ENCODE data around the gene FOSL2. TPM values are rescaled to one million over a fixed set of nuclear protein-coding genes. Genes with fewer than 3 reads are reported as not detected.

Gene FOSL2
- total RNA-seq, 1 experiment from 2014 or later, result 12.2 TPM

GRCh38 chr2:28375742-28376631 lies 16.7 kb upstream of the FOSL2 start:
- Histone ChIP-seq H3K36me3 (ENCODE audit: insufficient read depth, low read length, poor library complexity, severe bottlenecking) (no peaks in the 10 kb centered on the region), H3K27me3 (replicated peaks; ENCODE audit: insufficient read depth, low read depth, low read length, poor library complexity) (no peaks in the 10 kb centered on the region), H3K4me1 (ENCODE audit: insufficient read depth, low read length, poor library complexity, severe bottlenecking) (no peaks in the 10 kb centered on the region), H3K27ac (ENCODE audit: low read depth, low read length, poor library complexity, severe bottlenecking) (no peak overlapping the region), H3K4me3 (ENCODE audit: low read depth, low read length, poor library complexity, severe bottlenecking) (no peak overlapping the region), H3K9me3 (ENCODE audit: low read depth, low read length, poor library complexity, severe bottlenecking) (no peaks in the 10 kb centered on the region)
- no TSS peak for BruUV-seq (replicated peaks)
- intact Hi-C loops (cut with micrococcal nuclease; ENCODE audit: unreplicated experiment), result no loop called here
- ChIA-PET POLR2A (ENCODE audit: low non-redundant PET) (no interaction called here), CTCF (no interaction called here)
- no peak for DNase-seq (ENCODE audit: low spot score)
- TF ChIP-seq, protein P1, sequence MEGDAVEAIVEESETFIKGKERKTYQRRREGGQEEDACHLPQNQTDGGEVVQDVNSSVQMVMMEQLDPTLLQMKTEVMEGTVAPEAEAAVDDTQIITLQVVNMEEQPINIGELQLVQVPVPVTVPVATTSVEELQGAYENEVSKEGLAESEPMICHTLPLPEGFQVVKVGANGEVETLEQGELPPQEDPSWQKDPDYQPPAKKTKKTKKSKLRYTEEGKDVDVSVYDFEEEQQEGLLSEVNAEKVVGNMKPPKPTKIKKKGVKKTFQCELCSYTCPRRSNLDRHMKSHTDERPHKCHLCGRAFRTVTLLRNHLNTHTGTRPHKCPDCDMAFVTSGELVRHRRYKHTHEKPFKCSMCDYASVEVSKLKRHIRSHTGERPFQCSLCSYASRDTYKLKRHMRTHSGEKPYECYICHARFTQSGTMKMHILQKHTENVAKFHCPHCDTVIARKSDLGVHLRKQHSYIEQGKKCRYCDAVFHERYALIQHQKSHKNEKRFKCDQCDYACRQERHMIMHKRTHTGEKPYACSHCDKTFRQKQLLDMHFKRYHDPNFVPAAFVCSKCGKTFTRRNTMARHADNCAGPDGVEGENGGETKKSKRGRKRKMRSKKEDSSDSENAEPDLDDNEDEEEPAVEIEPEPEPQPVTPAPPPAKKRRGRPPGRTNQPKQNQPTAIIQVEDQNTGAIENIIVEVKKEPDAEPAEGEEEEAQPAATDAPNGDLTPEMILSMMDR (conservative IDR thresholded peaks at IDR 0.05; ENCODE audit: low read depth, low read length), result no peak
- TF ChIP-seq EZH2 (IDR thresholded peaks at IDR 0.05; ENCODE audit: borderline replicate concordance, low read depth, low read length, poor library complexity, severe bottlenecking), result no peak

DNA sequence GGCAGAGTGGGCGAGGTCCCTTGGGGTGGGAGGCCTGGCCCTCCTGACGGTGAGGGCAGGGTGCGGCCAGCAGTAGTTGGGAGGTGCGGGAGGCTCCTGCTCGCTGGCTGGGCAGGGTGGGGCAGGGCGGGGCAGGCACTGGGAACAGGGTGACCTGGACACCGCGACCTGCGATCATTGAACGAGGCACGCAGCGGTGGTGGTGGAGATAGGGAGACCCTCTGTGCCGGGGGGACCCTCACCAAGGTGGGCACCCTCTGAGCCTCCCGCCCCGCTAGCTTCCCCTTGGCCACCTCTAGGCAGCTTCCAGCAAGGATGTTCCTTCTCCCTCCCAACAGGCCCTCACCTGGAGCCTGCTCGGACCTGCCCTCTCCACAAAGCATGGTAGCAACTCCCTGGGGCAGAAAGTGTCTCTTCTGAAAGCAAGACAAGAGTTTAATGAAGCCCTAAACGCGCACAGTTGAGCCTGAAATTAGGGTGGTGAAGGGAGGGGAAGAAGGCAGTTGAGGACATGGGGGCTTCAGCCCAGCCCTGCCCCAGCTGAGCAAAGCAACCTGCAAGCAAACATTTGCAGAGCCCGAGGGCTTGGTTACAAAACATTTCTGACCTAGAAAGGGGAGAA lies 15.4 kb upstream of the FOSL2 start:
- no peak for DNase-seq (ENCODE audit: low spot score)
- H3K4me3 ChIP-seq (ENCODE audit: low read depth, low read length, poor library complexity, severe bottlenecking), result no peak overlapping the region
- no peaks in the 10 kb centered on the region for H3K36me3 ChIP-seq (ENCODE audit: insufficient read depth, low read length, poor library complexity, severe bottlenecking)
- H3K27me3 ChIP-seq (replicated peaks; ENCODE audit: insufficient read depth, low read depth, low read length, poor library complexity), result no peaks in the 10 kb centered on the region
- H3K9me3 ChIP-seq (ENCODE audit: low read depth, low read length, poor library complexity, severe bottlenecking), result no peaks in the 10 kb centered on the region
- no peaks in the 10 kb centered on the region for H3K4me1 ChIP-seq (ENCODE audit: insufficient read depth, low read length, poor library complexity, severe bottlenecking)
- ChIA-PET CTCF (no interaction called here), POLR2A (ENCODE audit: low non-redundant PET) (no interaction called here)
- BruUV-seq (replicated peaks), result no TSS peak
- no peak overlapping the region for H3K27ac ChIP-seq (ENCODE audit: low read depth, low read length, poor library complexity, severe bottlenecking)
- TF ChIP-seq EZH2 (IDR thresholded peaks at IDR 0.05; ENCODE audit: borderline replicate concordance, low read depth, low read length, poor library complexity, severe bottlenecking), result no peak
- TF ChIP-seq, protein P1 (conservative IDR thresholded peaks at IDR 0.05; ENCODE audit: low read depth, low read length), result no peak
- intact Hi-C loops (cut with micrococcal nuclease; ENCODE audit: unreplicated experiment), result no loop called here

DNA sequence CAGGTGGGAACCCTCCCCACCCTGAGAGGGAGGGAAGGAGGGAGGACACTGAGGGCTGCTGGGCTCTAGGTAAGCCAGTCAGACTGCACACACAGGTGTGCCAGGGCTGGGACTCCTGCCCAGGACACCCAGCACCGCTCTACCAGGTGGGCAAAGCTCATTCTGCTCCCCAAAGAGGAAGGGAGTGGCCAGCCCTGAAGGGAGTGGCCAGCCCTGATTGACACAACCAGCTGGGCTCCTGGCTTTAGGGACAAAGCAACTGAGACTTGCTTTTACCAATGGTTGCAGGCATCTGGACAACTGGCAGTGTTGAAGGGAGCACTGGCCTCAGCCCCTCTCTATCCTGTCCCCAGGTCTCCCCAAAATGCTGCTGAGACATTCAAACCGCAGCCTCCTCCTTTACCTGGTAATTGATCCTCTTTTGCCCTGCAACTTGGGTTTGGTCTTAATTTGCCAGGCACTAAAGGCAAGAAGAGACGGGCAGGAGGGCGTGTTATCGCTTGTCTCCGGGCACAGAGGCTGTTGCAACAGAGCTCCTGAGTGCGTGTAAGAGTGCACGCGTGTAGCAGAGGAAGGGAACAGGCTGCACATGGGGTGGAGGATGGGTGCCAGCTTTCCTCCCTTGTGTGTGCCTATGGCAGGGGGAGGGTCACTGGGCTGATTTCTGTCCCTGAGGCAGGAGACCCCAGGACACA lies 14.5 kb upstream of the FOSL2 start:
- intact Hi-C loops (cut with micrococcal nuclease; ENCODE audit: unreplicated experiment), result no loop called here
- H3K27me3 ChIP-seq (replicated peaks; ENCODE audit: insufficient read depth, low read depth, low read length, poor library complexity), result no peaks in the 10 kb centered on the region
- no peaks in the 10 kb centered on the region for H3K9me3 ChIP-seq (ENCODE audit: low read depth, low read length, poor library complexity, severe bottlenecking)
- BruUV-seq (replicated peaks), result no TSS peak
- H3K4me3 ChIP-seq (ENCODE audit: low read depth, low read length, poor library complexity, severe bottlenecking), result no peak overlapping the region
- ChIA-PET CTCF (no interaction called here), POLR2A (ENCODE audit: low non-redundant PET) (no interaction called here)
- no peaks in the 10 kb centered on the region for H3K36me3 ChIP-seq (ENCODE audit: insufficient read depth, low read length, poor library complexity, severe bottlenecking)
- TF ChIP-seq, protein P1 (conservative IDR thresholded peaks at IDR 0.05; ENCODE audit: low read depth, low read length), result no peak
- TF ChIP-seq EZH2 (IDR thresholded peaks at IDR 0.05; ENCODE audit: borderline replicate concordance, low read depth, low read length, poor library complexity, severe bottlenecking), result no peak
- H3K27ac ChIP-seq (ENCODE audit: low read depth, low read length, poor library complexity, severe bottlenecking), result no peak overlapping the region
- H3K4me1 ChIP-seq (ENCODE audit: insufficient read depth, low read length, poor library complexity, severe bottlenecking), result no peaks in the 10 kb centered on the region
- no peak for DNase-seq (ENCODE audit: low spot score)

Data from A673 (cell line).